ENCODE results near the gene DYNC1I1. TPM values are rescaled to one million over a fixed set of nuclear protein-coding genes. Genes with fewer than 3 reads are reported as not detected.

Gene DYNC1I1
- total and polyA plus RNA-seq, 2 donors (not counting 3 experiments of a cell fraction or from before 2014, with no cell fraction given), result 1.8 to 3.6 TPM

GRCh38 chr7:95901006-95901405 lies 128.7 kb downstream of the DYNC1I1 start:
- Histone ChIP-seq H3K4me3 (replicated peaks in 1 of 3; ENCODE audit: insufficient read depth in 1 of 3, low read depth in 1 of 3, low read length in 3 of 3) (no peak overlapping the region), H3K9me1 (replicated peaks; ENCODE audit: control insufficient read depth, extremely low read depth, insufficient read depth, low read length) (no peaks in the 10 kb centered on the region), H2AFZ (ENCODE audit: low read depth, low read length) (no peak overlapping the region), H3K9ac (replicated peaks; ENCODE audit: extremely low read depth, insufficient read depth, low read length) (no peak overlapping the region), H3K79me2 (ENCODE audit: control insufficient read depth, insufficient read depth, low read length) (no peaks in the 10 kb centered on the region), H4K20me1 (replicated peaks; ENCODE audit: control insufficient read depth, extremely low read depth, insufficient read depth, low read length) (no peaks in the 10 kb centered on the region), H3K9me3 (replicated peaks; ENCODE audit: control insufficient read depth, insufficient read depth, low read length) (no peaks in the 10 kb centered on the region), H3K4me1 (ENCODE audit: control insufficient read depth, extremely low read depth, insufficient read depth, low read length) (peaks cover 17% of the 10 kb centered on the region), H3K27ac (ENCODE audit: insufficient read depth, low read depth, low read length) (no peak overlapping the region), H3K4me2 (ENCODE audit: insufficient read depth, low read length) (no peak overlapping the region), H3K36me3 (ENCODE audit: control insufficient read depth in 2 of 2, extremely low read depth in 1 of 2, insufficient read depth in 2 of 2, low read length in 2 of 2) (no peaks in the 10 kb centered on the region), H3K27me3 (ENCODE audit: control insufficient read depth in 2 of 2, insufficient read depth in 2 of 2, low read length in 2 of 2) (peaks cover 2 to 6% of the 10 kb centered on the region in 2 experiments)
- CTCF ChIA-PET, result interaction anchor here (1.1 to 1.6 kb wide), 3 partner anchors 12 to 103 kb away, joined by 3 to 4 read pairs (median 3); no protein-coding TSS in a partner anchor
- FAIRE-seq, result no peak
- DNase-seq (ENCODE audit: low read depth, low spot score), result no peak
- no peak for TF ChIP-seq GATA2 (IDR thresholded peaks at IDR 0.05; ENCODE audit: insufficient read depth, insufficient read length, low read depth, low read length)
- no TSS peak for BruUV-seq (replicated peaks)
- intact Hi-C loops (cut with micrococcal nuclease), result no loop called here
- dilution Hi-C loops (cut with MboI; ENCODE audit: extremely low pct_ligation_motif_present, low sequenced_read_pairs), result no loop called here
- POLR2A ChIA-PET, result no interaction called here

- no peak overlapping the region for H3K4me3 ChIP-seq (replicated peaks in 1 of 3; ENCODE audit: insufficient read depth in 1 of 3, low read depth in 1 of 3, low read length in 3 of 3)
- H3K4me2 ChIP-seq (ENCODE audit: insufficient read depth, low read length), result no peak overlapping the region
- TF ChIP-seq POLR2A (IDR thresholded peaks at IDR 0.05; ENCODE audit: low read depth, low read length), result no peak
- TF ChIP-seq MAX (IDR thresholded peaks at IDR 0.05; ENCODE audit: insufficient read depth, insufficient read length), result no peak
- TF ChIP-seq POLR2AphosphoS5 (IDR thresholded peaks at IDR 0.05; ENCODE audit: insufficient read depth, low read depth, low read length), result no peak
- TF ChIP-seq GATA2 (IDR thresholded peaks at IDR 0.05; ENCODE audit: insufficient read depth, insufficient read length, low read depth, low read length), result no peak
- no peak for TF ChIP-seq JUN (IDR thresholded peaks at IDR 0.05; ENCODE audit: borderline replicate concordance, insufficient read depth, insufficient read length, low read depth)
- no peak for TF ChIP-seq MYC (IDR thresholded peaks at IDR 0.05; ENCODE audit: low read depth, low read length)
- no peak for TF ChIP-seq FOS (IDR thresholded peaks at IDR 0.05; ENCODE audit: borderline replicate concordance, insufficient read depth, low read length)
- no peak for TF ChIP-seq CTCF (IDR thresholded peaks at IDR 0.05; ENCODE audit: extremely low read depth in 1 of 2, insufficient read depth in 1 of 2, low read depth in 1 of 2, low read length in 2 of 2)
- no TSS peak for BruUV-seq (replicated peaks)
- no peak overlapping the region for H2AFZ ChIP-seq (ENCODE audit: low read depth, low read length)
- DNase-seq (ENCODE audit: low read depth, low spot score), result no peak
- no peaks in the 10 kb centered on the region for H3K9me3 ChIP-seq (replicated peaks; ENCODE audit: control insufficient read depth, insufficient read depth, low read length)
- no peak for FAIRE-seq
- dilution Hi-C loops (cut with MboI; ENCODE audit: extremely low pct_ligation_motif_present, low sequenced_read_pairs) (no loop called here), intact Hi-C loops (cut with micrococcal nuclease) (no loop called here)
- ChIA-PET POLR2A (no interaction called here), CTCF (no interaction called here)
- no peaks in the 10 kb centered on the region for H3K9me1 ChIP-seq (replicated peaks; ENCODE audit: control insufficient read depth, extremely low read depth, insufficient read depth, low read length)
- H4K20me1 ChIP-seq (replicated peaks; ENCODE audit: control insufficient read depth, extremely low read depth, insufficient read depth, low read length), result no peaks in the 10 kb centered on the region
- H3K36me3 ChIP-seq (ENCODE audit: control insufficient read depth in 2 of 2, extremely low read depth in 1 of 2, insufficient read depth in 2 of 2, low read length in 2 of 2), result no peaks in the 10 kb centered on the region
- no peak overlapping the region for H3K9ac ChIP-seq (replicated peaks; ENCODE audit: extremely low read depth, insufficient read depth, low read length)
- no peak overlapping the region for H3K27ac ChIP-seq (ENCODE audit: insufficient read depth, low read depth, low read length)
- H3K4me1 ChIP-seq (ENCODE audit: control insufficient read depth, extremely low read depth, insufficient read depth, low read length), result no peaks in the 10 kb centered on the region
- H3K27me3 ChIP-seq (ENCODE audit: control insufficient read depth in 2 of 2, insufficient read depth in 2 of 2, low read length in 2 of 2), result peaks cover 8 to 10% of the 10 kb centered on the region in 2 experiments
- no peaks in the 10 kb centered on the region for H3K79me2 ChIP-seq (ENCODE audit: control insufficient read depth, insufficient read depth, low read length)
These were observed 131.7 kb downstream of the DYNC1I1 start for GRCh38 chr7:95904099-95904498.
